ENCODE measurements around the gene ACTG1. TPM values are rescaled to one million over a fixed set of nuclear protein-coding genes. Genes with fewer than 3 reads are reported as not detected.

The ACTG1 gene
- total and polyA plus RNA-seq, 9 of the 15 experiments (the other 6 are each of a cell fraction or from before 2014, with no cell fraction given), result 224 to 1,775 (median 568) TPM

GRCh38 chr17:81481073-81481799 lies 31.4 kb downstream of the ACTG1 start (continued):
- TF ChIP-seq, protein P1, sequence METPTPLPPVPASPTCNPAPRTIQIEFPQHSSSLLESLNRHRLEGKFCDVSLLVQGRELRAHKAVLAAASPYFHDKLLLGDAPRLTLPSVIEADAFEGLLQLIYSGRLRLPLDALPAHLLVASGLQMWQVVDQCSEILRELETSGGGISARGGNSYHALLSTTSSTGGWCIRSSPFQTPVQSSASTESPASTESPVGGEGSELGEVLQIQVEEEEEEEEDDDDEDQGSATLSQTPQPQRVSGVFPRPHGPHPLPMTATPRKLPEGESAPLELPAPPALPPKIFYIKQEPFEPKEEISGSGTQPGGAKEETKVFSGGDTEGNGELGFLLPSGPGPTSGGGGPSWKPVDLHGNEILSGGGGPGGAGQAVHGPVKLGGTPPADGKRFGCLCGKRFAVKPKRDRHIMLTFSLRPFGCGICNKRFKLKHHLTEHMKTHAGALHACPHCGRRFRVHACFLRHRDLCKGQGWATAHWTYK (CRISPR knock-in tag; IDR thresholded peaks at IDR 0.05), result peak; percentile 81
- peak in 1 of 2 experiments; percentile 16; a peak in 1 of 4 replicates for TF ChIP-seq SIN3A (IDR thresholded peaks at IDR 0.05; ENCODE audit: borderline replicate concordance in 2 of 2, control insufficient read depth in 1 of 2, low read depth in 2 of 2, low read length in 2 of 2)
- TF ChIP-seq, protein P2, sequence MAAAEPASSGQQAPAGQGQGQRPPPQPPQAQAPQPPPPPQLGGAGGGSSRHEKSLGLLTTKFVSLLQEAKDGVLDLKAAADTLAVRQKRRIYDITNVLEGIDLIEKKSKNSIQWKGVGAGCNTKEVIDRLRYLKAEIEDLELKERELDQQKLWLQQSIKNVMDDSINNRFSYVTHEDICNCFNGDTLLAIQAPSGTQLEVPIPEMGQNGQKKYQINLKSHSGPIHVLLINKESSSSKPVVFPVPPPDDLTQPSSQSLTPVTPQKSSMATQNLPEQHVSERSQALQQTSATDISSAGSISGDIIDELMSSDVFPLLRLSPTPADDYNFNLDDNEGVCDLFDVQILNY (CRISPR knock-in tag; IDR thresholded peaks at IDR 0.05), result no peak
- peak; percentile 86 for TF ChIP-seq MAX (CRISPR knock-in tag; IDR thresholded peaks at IDR 0.05)
- peak; percentile 69 for TF ChIP-seq MXD1 (CRISPR knock-in tag; IDR thresholded peaks at IDR 0.05; ENCODE audit: borderline replicate concordance, poor library complexity, severe bottlenecking)
- TF ChIP-seq ZNF395 (CRISPR knock-in tag; IDR thresholded peaks at IDR 0.05), result peak; percentile 56; the same call in 1 of the 2 replicates
- TF ChIP-seq RBFOX2 (IDR thresholded peaks at IDR 0.05; ENCODE audit: low read depth, low read length), result peak; percentile 83

Measured in K562 (cell line).